BE2C (cell line): ENCODE results near the gene CNTN4.

ENCODE experiments used
- DNase-seq: peaks from one replicate; pipeline ENCODE4 v3.0.0-alpha.2; 2020
- H3K27me3 ChIP-seq: fragments of 250-450 bp; sonication (Bioruptor Pico); 2 replicates; pipeline ENCODE4 v1.5.1; 2020; ENCODE audit warnings: mild to moderate bottlenecking
- H3K36me3 ChIP-seq: fragments of 250-450 bp; sonication (Bioruptor Pico); 2 replicates; pipeline ENCODE4 v1.5.1; 2020; ENCODE audit warnings: mild to moderate bottlenecking
- H3K4me1 ChIP-seq: fragments of 250-450 bp; sonication (Bioruptor Pico); 2 replicates; pipeline ENCODE4 v1.5.1; 2020
- H3K4me3 ChIP-seq: 2 replicates; pipeline ENCODE4 v1.5.1; 2011; ENCODE audit warnings: low read depth, low read length
- H3K9me3 ChIP-seq: fragments of 250-450 bp; sonication (Bioruptor Pico); 2 replicates; pipeline ENCODE4 v1.5.1; 2020
- TF ChIP-seq, protein P1 (sequence below): IDR thresholded peaks from 2 replicates; pipeline ENCODE4 v1.5.1; 2012; ENCODE audit warnings: mild to moderate bottlenecking, low read depth, low read length

Gene CNTN4

DNA sequence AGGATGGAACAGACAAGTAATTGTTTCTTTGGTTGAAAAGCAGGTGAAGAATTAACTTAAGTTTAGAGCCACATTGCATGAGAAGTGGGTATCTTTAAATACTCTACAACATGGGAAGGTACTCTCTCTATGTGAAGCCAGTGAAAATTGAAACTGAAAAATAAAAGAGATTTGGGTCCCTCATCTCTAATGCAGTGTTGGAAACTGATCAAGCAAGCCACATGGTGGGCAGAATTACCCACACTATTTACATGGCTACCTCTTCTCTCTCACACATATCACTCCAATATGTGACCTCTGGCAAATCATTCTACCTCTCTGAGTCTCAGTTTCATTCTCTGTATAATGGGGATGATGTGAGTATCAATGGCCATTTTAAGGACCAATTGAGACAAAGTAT, 672.5 kb downstream of the CNTN4 start:
- Histone ChIP-seq H3K27me3 (no peaks in the 10 kb centered on the region), H3K9me3 (no peaks in the 10 kb centered on the region), H3K36me3 (no peaks in the 10 kb centered on the region), H3K4me3 (no peak overlapping the region), H3K4me1 (no peaks in the 10 kb centered on the region)
- no peak for DNase-seq
- TF ChIP-seq, protein P1, sequence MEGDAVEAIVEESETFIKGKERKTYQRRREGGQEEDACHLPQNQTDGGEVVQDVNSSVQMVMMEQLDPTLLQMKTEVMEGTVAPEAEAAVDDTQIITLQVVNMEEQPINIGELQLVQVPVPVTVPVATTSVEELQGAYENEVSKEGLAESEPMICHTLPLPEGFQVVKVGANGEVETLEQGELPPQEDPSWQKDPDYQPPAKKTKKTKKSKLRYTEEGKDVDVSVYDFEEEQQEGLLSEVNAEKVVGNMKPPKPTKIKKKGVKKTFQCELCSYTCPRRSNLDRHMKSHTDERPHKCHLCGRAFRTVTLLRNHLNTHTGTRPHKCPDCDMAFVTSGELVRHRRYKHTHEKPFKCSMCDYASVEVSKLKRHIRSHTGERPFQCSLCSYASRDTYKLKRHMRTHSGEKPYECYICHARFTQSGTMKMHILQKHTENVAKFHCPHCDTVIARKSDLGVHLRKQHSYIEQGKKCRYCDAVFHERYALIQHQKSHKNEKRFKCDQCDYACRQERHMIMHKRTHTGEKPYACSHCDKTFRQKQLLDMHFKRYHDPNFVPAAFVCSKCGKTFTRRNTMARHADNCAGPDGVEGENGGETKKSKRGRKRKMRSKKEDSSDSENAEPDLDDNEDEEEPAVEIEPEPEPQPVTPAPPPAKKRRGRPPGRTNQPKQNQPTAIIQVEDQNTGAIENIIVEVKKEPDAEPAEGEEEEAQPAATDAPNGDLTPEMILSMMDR: no peak

DNA sequence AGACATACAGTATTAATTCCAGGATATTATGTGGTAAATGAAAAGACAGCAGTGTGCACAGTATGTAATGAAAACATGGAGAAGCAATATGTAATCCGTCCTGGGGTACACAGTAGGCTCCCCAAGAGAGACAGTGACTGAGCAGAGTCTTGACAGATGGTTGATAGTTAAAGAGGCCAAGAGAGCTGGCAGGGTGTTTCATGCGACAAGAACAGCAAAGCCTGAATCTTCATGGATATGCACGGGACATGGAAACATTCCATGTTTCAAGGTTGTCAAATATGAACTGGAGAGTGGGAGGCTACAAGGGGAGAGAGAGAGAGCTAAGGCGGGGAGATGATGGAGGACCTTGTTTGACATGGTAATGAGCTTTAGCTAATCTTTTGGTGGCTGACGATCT, 673.1 kb downstream of the CNTN4 start:
- TF ChIP-seq, protein P1: no peak
- H3K9me3 ChIP-seq: no peaks in the 10 kb centered on the region
- no peak for DNase-seq
- H3K4me3 ChIP-seq: no peak overlapping the region
- no peaks in the 10 kb centered on the region for H3K27me3 ChIP-seq
- no peaks in the 10 kb centered on the region for H3K4me1 ChIP-seq
- H3K36me3 ChIP-seq: no peaks in the 10 kb centered on the region

DNA sequence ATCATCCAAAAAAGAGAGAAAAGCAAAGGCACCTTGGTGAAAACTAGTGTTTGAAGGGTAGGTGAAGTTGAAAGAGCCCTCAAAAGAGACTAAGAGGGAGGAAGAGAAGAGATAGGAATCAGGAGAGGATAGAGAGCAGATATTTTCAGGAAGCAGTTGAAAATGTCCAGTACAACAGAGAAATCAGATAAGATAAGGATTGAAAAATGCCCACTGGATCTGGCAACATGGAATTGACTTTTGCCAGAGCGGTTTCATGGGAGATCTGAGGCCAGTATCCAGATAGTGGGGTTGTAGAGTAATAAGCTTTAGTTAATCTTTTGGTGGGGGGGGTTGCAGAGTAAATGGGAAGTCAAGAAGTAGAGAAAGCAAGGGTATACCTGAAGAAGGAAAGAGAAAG, 674.1 kb downstream of the CNTN4 start:
- Histone ChIP-seq H3K4me1 (no peaks in the 10 kb centered on the region), H3K9me3 (no peaks in the 10 kb centered on the region), H3K36me3 (no peaks in the 10 kb centered on the region), H3K4me3 (no peak overlapping the region), H3K27me3 (no peaks in the 10 kb centered on the region)
- TF ChIP-seq, protein P1: no peak
- no peak for DNase-seq

DNA sequence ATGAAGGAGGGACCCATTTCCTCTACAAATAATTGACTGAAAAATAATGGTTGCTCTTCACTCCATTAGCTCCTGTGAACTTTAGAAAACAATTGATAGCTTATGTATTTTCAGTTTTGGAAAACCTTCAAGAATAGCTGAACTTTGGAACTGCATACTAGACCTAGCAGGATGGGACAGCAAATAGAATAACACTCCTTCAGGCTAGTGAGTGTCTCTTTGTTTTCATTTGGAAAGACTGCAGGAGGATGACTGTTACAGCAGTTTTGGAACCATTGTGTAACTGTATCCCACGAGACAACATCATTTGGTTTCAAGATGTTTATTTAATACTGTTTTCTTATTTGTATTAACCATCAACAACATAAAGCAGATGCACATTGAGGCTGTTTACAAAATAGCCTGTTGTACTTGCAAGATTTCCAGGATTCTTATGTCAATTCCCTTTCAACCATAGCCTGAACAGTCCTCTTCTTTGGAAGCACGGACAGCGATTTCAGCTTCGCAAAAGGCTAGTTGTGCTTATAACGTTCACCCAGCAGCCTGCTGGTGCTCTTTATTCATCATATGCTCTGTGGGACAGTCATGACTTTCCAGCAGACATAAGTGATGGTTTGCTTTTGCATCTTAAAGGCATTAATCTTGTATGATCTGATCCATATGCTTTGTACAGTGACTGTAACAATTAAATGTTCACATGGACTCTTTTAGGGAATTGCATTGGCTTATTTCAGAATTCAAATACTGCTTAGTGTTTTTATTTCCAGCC, 676.0 kb downstream of the CNTN4 start:
- TF ChIP-seq, protein P1: no peak
- Histone ChIP-seq H3K36me3 (no peaks in the 10 kb centered on the region), H3K9me3 (no peaks in the 10 kb centered on the region), H3K4me1 (no peaks in the 10 kb centered on the region), H3K27me3 (no peaks in the 10 kb centered on the region), H3K4me3 (no peak overlapping the region)
- DNase-seq: no peak

DNA sequence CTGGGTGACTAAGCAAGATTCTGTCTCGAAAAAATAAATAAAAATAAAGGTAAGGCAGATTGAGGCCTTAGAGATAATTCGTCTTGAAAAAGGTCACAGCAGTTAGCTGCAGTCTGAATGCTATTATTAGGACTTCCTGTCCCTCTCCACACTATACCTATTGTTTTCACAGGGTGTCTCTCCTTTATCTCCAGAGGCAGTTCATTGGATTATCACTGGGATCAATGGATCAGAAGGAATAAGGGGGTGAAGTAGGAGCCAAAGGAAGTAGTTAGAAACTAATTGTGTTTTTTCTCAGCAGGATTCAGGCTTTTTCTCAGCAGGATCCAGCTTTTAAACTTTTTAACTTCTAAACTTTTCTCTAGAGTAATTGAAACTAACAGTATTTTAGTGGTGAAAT, 684.6 kb downstream of the CNTN4 start:
- TF ChIP-seq, protein P1: no peak
- Histone ChIP-seq H3K4me1 (no peaks in the 10 kb centered on the region), H3K9me3 (no peaks in the 10 kb centered on the region), H3K36me3 (no peaks in the 10 kb centered on the region), H3K27me3 (no peaks in the 10 kb centered on the region), H3K4me3 (no peak overlapping the region)
- DNase-seq: no peak

DNA sequence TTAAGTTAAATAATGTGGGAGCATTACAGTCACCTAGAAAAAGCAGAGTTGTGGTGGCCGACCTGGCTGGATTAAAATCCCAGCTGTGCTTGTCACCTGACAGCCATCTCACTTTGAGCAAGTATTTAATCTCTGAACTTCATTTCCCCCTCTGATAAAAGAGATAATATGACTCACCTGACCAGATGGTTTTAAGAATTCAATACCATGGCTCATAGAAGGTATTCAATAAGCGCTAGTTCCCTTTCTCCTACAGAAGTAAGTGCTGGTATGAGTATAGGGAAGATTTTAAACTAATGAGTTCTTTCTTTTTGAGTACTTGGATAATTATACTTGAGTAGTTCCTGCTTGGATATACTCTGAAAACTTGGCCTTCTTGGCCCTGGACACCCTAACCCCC, 686.0 kb downstream of the CNTN4 start:
- H3K36me3 ChIP-seq: no peaks in the 10 kb centered on the region
- H3K9me3 ChIP-seq: no peaks in the 10 kb centered on the region
- no peaks in the 10 kb centered on the region for H3K27me3 ChIP-seq
- DNase-seq: no peak
- no peaks in the 10 kb centered on the region for H3K4me1 ChIP-seq
- TF ChIP-seq, protein P1: no peak
- no peak overlapping the region for H3K4me3 ChIP-seq
